Subcutaneous adipose tissue (tissue), 4 donors: ENCODE measurements around the gene PCDHB13. TPM values are rescaled to one million over a fixed set of nuclear protein-coding genes. Genes with fewer than 3 reads are reported as not detected.
"Not testable (repeated sequence)": the region's sequence is repeated elsewhere in the genome, so short reads cannot be mapped to it uniquely, and the experiment has no call there.

Experiments used
- total RNA-seq, 4 donors: library from RNA; depleted of rRNA; stranded (reverse); fragments of >200 nt; gene quantifications; one replicate each; pipeline ENCODE4 v1.1.0, GENCODE V29; 2016
- TF ChIP-seq, protein P1 (sequence below): fragments of 450-650 bp; IDR thresholded peaks from one replicate; pipeline ENCODE4 v1.5.1; 2016; ENCODE audit warnings: low read depth, mild to moderate bottlenecking, control low read depth, antibody characterized with exemption, moderate library complexity

PCDHB13 gene
- total RNA-seq = 1 to 10 TPM; 1.9 to 3.8 (median 2.8) TPM

DNA sequence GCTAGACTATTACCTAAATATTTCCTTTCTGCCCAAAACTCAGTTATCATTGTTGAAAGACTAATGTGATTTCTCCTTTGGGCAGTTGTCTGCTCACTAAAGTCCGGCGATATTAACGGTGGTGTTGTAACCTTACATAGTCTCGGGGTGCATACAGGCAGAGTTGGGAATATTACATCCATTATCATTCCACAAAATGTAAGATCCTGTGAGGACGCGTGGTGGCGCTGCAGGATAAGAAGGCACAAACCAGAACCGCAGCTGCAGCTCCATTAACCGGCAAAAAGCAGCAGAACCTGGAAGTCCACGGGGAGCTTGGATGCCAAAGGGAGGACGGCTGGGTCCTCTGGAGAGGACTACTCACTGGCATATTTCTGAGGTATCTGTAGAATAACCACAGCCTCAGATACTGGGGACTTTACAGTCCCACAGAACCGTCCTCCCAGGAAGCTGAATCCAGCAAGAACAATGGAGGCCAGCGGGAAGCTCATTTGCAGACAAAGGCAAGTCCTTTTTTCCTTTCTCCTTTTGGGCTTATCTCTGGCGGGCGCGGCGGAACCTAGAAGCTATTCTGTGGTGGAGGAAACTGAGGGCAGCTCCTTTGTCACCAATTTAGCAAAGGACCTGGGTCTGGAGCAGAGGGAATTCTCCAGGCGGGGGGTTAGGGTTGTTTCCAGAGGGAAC is at the start of gene PCDHB13:
Gene PCDHB13, plus strand, starts transcription at position 264 of the 684 bp plus-strand sequence. Its CDS starts 205 bp downstream, at position 469.
- TF ChIP-seq, protein P1, sequence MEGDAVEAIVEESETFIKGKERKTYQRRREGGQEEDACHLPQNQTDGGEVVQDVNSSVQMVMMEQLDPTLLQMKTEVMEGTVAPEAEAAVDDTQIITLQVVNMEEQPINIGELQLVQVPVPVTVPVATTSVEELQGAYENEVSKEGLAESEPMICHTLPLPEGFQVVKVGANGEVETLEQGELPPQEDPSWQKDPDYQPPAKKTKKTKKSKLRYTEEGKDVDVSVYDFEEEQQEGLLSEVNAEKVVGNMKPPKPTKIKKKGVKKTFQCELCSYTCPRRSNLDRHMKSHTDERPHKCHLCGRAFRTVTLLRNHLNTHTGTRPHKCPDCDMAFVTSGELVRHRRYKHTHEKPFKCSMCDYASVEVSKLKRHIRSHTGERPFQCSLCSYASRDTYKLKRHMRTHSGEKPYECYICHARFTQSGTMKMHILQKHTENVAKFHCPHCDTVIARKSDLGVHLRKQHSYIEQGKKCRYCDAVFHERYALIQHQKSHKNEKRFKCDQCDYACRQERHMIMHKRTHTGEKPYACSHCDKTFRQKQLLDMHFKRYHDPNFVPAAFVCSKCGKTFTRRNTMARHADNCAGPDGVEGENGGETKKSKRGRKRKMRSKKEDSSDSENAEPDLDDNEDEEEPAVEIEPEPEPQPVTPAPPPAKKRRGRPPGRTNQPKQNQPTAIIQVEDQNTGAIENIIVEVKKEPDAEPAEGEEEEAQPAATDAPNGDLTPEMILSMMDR = not testable (repeated sequence)

- TF ChIP-seq, protein P1 = no peak
Observed at GRCh38 chr5:141172381-141173204, 41.1 kb upstream of the PCDHB13 start, which contains the start of gene PCDHB7. Gene PCDHB7 (plus strand): TSS chr5:141172644. CDS start chr5:141172836, 192 bp downstream.

GRCh38 chr5:141175933-141176332 is 37.8 kb upstream of the PCDHB13 start:
- TF ChIP-seq, protein P1 = no peak

GRCh38 chr5:141177577-141178191 is 36.0 kb upstream of the PCDHB13 start, which contains the start of gene PCDHB8:
Gene PCDHB8 (plus strand): TSS chr5:141177790. CDS start chr5:141178035, 245 bp downstream.
- TF ChIP-seq, protein P1 = not testable (repeated sequence)

DNA sequence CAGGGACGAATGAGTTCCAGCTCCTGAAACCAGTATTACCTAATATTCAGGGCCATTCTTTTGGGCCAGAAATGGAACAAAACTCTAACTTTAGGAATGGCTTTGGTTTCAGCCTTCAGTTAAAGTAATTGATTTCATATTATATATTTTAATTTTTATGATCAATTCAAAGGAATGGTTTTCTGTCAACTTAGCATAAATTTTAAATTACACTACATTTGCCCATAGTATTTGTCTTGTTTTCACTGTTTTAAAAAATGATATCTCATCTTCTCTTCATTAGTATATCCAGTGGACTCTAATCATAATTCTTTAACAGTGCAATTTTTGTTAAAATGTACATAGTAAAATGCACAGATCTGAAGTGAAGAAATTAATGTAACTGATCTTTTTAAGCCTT is 33.4 kb upstream of the PCDHB13 start:
- TF ChIP-seq, protein P1 = no peak

- TF ChIP-seq, protein P1 = no peak
Observed at GRCh38 chr5:141182248-141182647, 31.5 kb upstream of the PCDHB13 start, which contains the start of gene PCDHB16. Gene PCDHB16 (plus strand): TSS chr5:141182387. CDS start chr5:141182560, 173 bp downstream.
